Left ventricle myocardium inferior (tissue), 1 donor: ENCODE results near the gene ANK2. TPM values are rescaled to one million over a fixed set of nuclear protein-coding genes. Genes with fewer than 3 reads are reported as not detected.

Source experiments
- DNase-seq: peaks from one replicate; pipeline ENCODE4 v3.0.0-alpha.2; 2020
- H3K27ac ChIP-seq: fragments of 200-600 bp; replicated peaks from 2 replicates; pipeline ENCODE4 v1.8.0; 2021
- H3K27me3 ChIP-seq: fragments of 200-600 bp; 2 replicates; pipeline ENCODE4 v1.8.0; 2021; ENCODE audit warnings: low read depth
- H3K36me3 ChIP-seq: fragments of 200-600 bp; 2 replicates; pipeline ENCODE4 v1.8.0; 2021
- H3K4me1 ChIP-seq: fragments of 200-600 bp; 2 replicates; pipeline ENCODE4 v1.8.0; 2021
- H3K4me3 ChIP-seq: fragments of 200-600 bp; 2 replicates; pipeline ENCODE4 v1.8.0; 2021; ENCODE audit warnings: mild to moderate bottlenecking, moderate library complexity
- H3K9me3 ChIP-seq: fragments of 200-600 bp; replicated peaks from 2 replicates; pipeline ENCODE4 v1.8.0; 2021
- intact Hi-C: fragments of 100-400 bp; cut with micrococcal nuclease; formaldehyde crosslinking; loops from one replicate; pipeline ENCODE4 v1.11.0; 2022
- total RNA-seq: library from RNA; stranded (reverse); fragmentation: NEBNext Ultra II Directional; extraction: Animal tissue kit (Norgen Biotek cat#: 25700); gene quantifications from one replicate; pipeline ENCODE4 v1.2.1, GENCODE V29; 2021
- TF ChIP-seq, protein P1 (sequence below): fragments of 200-600 bp; IDR thresholded peaks from 2 replicates; pipeline ENCODE4 v1.8.0; 2021; ENCODE audit warnings: antibody characterized with exemption, mild to moderate bottlenecking, borderline replicate concordance
- donor health status: DM: no; HTN: yes; CAD: no; lungs with severe emphysema.

ANK2 gene
- total RNA-seq, 1 donor from 2014 or later: 267 TPM

GRCh38 chr4:113070755-113071154 lies 21.3 kb downstream of the ANK2 start:
- Histone ChIP-seq H3K9me3 (no peaks in the 10 kb centered on the region), H3K4me3 (no peak overlapping the region), H3K4me1 (peaks cover 5% of the 10 kb centered on the region), H3K27ac (no peak overlapping the region), H3K27me3 (no peaks in the 10 kb centered on the region), H3K36me3 (no peaks in the 10 kb centered on the region)
- TF ChIP-seq, protein P1, sequence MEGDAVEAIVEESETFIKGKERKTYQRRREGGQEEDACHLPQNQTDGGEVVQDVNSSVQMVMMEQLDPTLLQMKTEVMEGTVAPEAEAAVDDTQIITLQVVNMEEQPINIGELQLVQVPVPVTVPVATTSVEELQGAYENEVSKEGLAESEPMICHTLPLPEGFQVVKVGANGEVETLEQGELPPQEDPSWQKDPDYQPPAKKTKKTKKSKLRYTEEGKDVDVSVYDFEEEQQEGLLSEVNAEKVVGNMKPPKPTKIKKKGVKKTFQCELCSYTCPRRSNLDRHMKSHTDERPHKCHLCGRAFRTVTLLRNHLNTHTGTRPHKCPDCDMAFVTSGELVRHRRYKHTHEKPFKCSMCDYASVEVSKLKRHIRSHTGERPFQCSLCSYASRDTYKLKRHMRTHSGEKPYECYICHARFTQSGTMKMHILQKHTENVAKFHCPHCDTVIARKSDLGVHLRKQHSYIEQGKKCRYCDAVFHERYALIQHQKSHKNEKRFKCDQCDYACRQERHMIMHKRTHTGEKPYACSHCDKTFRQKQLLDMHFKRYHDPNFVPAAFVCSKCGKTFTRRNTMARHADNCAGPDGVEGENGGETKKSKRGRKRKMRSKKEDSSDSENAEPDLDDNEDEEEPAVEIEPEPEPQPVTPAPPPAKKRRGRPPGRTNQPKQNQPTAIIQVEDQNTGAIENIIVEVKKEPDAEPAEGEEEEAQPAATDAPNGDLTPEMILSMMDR: no peak
- intact Hi-C loops: no loop called here
- DNase-seq: no peak

DNA sequence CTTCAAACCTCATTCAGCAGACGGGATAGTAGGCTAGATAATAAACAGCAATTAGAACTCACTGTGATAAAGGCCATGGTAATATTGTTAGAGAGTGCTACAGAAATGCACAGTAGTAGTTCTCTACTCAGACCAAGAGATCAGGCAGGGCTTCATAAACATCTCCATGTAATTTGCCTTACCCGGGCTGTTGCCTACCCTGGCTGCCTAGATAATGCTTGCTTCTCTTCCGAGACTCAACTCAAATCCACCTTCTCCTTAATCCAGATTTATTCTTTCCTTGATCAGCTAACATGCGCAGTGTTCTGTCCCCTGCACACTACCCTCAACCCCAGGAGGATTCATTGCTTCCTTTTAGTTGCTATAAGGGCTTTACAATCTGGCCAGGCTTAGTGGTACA lies 21.8 kb downstream of the ANK2 start:
- H3K4me3 ChIP-seq: no peak overlapping the region

GRCh38 chr4:113071805-113072204 lies 22.4 kb downstream of the ANK2 start:
- no peak for DNase-seq
- H3K27me3 ChIP-seq: no peaks in the 10 kb centered on the region
- H3K4me1 ChIP-seq: peaks cover 5% of the 10 kb centered on the region
- no peak overlapping the region for H3K27ac ChIP-seq
- no peaks in the 10 kb centered on the region for H3K36me3 ChIP-seq
- intact Hi-C loops: no loop called here
- TF ChIP-seq, protein P1: no peak
- no peaks in the 10 kb centered on the region for H3K9me3 ChIP-seq
- H3K4me3 ChIP-seq: no peak overlapping the region

More for the DNA sequence above, 21.8 kb downstream of the ANK2 start:
- no peak for DNase-seq
- Histone ChIP-seq H3K9me3 (no peaks in the 10 kb centered on the region), H3K36me3 (no peaks in the 10 kb centered on the region), H3K27ac (no peak overlapping the region), H3K27me3 (no peaks in the 10 kb centered on the region), H3K4me1 (peaks cover 5% of the 10 kb centered on the region)
- intact Hi-C loops: no loop called here
- TF ChIP-seq, protein P1: no peak

- intact Hi-C loops: no loop called here
- Histone ChIP-seq H3K27ac (no peak overlapping the region), H3K4me1 (peaks cover 5% of the 10 kb centered on the region), H3K36me3 (no peaks in the 10 kb centered on the region), H3K27me3 (no peaks in the 10 kb centered on the region), H3K4me3 (no peak overlapping the region), H3K9me3 (no peaks in the 10 kb centered on the region)
- TF ChIP-seq, protein P1: no peak
- no peak for DNase-seq
Measured at GRCh38 chr4:113073451-113074005, 24.1 kb downstream of the ANK2 start.

DNA sequence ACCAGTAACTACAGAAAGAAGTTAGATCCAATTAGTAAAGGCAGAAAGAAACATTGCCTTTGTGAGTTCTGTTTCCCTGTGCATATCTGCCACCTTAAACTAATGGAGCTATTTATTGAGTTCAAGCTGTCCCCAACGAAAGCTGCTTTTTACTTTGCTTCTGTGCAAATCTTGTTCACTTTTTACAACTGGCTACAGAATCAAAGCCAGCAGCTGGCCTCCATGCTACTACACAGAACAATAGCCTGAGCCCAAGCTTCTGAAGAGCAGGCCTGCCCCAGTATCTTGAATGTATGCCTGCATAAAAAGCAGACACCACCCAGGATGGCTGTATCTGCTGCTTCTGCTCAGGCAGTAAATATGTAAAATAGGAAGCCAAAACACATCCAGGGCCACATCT lies 28.1 kb downstream of the ANK2 start:
- H3K27ac ChIP-seq: no peak overlapping the region
- intact Hi-C loops: no loop called here
- H3K4me1 ChIP-seq: no peaks in the 10 kb centered on the region
- DNase-seq: no peak
- H3K4me3 ChIP-seq: no peak overlapping the region
- H3K36me3 ChIP-seq: no peaks in the 10 kb centered on the region
- TF ChIP-seq, protein P1: no peak
- H3K9me3 ChIP-seq: no peaks in the 10 kb centered on the region
- no peaks in the 10 kb centered on the region for H3K27me3 ChIP-seq
